T-helper 1 cell (primary cell): ENCODE measurements around the gene OTOP3.

Experiments
- DNase-seq, 5 donors: peaks; one replicate each; pipeline ENCODE4 v3.0.0-alpha.2; 2012 to 2020

The OTOP3 gene

GRCh38 chr17:74916851-74917199 lies 18.9 kb upstream of the OTOP3 start:
- DNase-seq = no peak

DNA sequence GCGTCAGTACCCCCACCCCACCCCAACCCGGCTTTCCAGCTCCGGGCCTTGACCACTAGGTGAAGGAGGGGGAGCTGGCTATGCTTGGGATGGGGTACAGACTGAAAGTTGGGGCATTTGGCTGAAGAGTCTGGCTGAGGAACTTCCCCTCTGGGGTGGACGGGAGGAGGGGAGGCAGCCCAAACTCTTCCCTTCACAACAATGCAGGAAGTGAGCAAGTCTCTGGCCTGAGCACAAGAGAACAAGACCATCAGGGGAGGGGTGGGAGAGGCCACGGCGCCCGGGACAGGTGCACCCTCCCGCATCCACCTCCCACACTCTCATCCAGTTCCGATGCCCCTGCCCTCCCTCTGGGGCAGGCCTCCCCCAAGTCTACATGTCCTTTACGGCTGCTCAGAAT lies 18.3 kb upstream of the OTOP3 start:
- no peak for DNase-seq

- DNase-seq = no peak
These were observed 16.8 kb upstream of the OTOP3 start for GRCh38 chr17:74918906-74919305.

GRCh38 chr17:74919440-74920305 lies 16.0 kb upstream of the OTOP3 start:
- no peak for DNase-seq

GRCh38 chr17:74920306-74920620 lies 15.4 kb upstream of the OTOP3 start:
- DNase-seq = no peak

GRCh38 chr17:74920642-74921025 lies 15.1 kb upstream of the OTOP3 start:
- no peak for DNase-seq

DNA sequence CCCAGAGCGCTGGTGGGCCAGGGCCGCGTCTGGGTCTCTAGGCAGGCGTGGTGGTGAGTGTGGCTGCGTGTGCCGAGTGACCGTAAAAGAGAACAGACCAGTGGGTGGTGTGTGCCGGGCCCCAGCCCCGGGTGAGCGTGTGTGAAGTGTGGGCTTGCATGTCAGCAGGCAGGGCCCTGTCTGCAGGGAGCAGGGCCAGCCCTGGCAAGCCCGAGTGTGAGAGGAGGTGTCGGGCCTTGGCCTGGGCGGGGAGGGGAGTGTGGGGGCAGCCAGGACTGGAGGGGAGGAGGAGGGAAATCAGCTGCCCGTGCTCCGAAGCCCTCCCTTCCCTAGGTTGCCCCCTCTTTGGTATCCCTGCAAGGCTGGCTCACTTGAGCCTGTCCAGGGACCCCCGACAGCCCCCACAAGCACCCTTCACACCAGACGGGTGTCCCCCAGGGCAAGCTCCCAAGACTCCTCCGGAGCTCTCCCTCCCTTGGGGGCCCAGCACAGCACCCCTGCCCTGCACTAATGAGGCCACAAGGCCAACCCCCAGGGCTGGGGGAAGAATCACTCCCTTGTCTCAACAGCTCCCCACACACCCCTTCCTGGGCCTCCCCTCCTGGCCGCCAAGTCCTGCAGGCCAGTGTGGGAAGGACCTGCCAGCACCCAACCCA lies 14.5 kb upstream of the OTOP3 start:
- DNase-seq = no peak

- DNase-seq = no peak
These were observed 13.9 kb upstream of the OTOP3 start for GRCh38 chr17:74921769-74922168.

DNA sequence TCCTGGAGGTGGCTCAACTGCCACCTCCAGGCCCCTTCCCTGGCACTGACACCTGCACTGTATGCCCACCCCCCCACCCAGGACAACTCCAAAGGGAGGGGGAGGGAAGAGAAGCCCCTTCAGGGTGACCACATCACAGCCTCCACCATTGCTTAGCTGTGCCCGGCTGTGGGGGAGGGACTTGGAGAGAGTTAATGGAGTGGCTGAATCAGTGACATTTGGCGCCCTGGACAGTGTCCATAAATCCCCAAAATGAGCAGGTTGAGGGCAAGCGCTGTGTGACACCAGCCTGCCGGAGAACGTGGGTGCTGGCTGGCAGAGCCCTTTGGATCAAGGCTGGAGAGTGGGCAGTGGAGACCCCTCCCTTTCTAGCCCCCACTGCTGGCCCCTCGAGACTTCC lies 13.5 kb upstream of the OTOP3 start:
- DNase-seq = no peak

- DNase-seq = no peak
These were observed 12.8 kb upstream of the OTOP3 start, which contains the start of gene USH1G for GRCh38 chr17:74922694-74923537. Gene USH1G, minus strand, starts transcription at chr17:74923255. Its CDS starts 182 bp downstream, at chr17:74923073.

DNA sequence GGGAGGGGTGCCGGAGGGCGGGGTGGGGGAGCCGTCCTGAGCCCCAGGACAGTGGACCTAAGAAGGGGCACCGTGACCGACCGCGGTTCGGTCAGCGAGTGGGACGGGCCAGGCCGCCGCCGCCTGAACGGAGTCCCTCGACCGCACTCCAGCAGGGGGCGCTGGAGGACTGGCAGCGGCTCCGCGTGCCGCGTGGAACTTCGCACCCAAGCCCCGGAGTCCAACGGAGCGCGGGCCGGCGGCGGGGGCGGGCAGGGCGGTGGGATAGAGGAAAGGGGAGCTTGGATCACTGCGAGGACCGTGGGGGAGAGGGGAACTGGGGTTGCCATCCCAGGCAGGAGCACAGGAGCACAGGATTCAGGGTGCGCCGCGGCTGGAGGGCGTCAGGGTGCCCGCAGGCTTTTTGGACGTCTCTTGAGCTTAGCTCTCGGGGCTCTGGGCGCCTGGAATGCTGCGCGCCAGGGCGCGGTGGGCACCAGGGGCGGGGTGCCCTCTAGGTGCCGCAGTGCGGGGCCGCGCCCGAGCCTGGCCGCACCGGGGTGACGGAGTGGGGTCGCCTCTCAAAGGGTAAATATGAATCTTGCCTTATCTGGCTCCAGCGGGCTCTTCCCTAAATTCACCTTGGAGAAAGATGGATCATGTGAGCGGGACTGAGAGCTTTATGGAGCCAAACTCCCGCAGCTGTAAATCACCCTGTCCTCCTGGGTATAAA lies 12.0 kb upstream of the OTOP3 start:
- DNase-seq = peak; percentile 41 to 65 (median 54)

- no peak for DNase-seq
These were observed 11.3 kb upstream of the OTOP3 start, which contains the start of gene OTOP2 for GRCh38 chr17:74924250-74924948. Gene OTOP2, plus strand, starts transcription at chr17:74924273. Its CDS starts 360 bp downstream, at chr17:74924633.

DNA sequence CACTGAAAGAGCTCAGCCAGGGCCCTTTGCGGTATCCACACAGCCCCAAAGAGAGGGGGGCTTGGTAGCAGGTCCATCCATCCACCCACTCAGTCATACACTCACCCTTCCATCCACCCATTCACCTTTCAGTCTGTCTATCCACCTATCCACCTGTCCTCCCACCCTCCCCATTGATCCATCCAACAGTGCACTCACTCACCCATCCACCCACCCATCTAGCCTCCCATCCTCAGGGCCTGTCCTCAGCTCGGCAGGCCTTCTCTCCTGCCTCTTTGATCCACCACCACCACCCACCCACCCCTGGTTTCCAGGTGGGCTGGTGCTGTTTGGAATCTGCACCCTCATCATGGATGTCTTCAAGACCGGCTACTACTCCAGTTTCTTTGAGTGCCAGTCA lies 10.5 kb upstream of the OTOP3 start:
- DNase-seq = no peak

DNA sequence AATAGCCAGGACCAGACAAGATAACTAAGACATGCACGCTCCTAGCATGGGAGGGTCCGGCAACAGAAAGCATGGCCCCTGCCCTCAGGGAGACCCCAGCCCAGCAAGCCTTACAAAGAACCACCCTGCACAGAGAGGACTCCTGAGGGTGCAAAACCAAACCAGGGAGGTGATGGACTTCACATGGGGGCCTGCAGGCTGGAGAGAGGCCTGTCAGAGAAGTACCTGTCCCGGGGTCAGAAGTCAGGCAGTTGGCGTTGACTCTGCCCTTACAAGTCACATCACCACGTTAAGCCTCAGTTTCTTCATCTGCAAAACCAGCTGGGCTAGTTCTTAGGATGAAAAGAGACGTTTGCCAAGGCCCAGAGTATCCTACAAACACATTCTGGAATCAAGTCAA lies 6.9 kb upstream of the OTOP3 start:
- no peak for DNase-seq

DNA sequence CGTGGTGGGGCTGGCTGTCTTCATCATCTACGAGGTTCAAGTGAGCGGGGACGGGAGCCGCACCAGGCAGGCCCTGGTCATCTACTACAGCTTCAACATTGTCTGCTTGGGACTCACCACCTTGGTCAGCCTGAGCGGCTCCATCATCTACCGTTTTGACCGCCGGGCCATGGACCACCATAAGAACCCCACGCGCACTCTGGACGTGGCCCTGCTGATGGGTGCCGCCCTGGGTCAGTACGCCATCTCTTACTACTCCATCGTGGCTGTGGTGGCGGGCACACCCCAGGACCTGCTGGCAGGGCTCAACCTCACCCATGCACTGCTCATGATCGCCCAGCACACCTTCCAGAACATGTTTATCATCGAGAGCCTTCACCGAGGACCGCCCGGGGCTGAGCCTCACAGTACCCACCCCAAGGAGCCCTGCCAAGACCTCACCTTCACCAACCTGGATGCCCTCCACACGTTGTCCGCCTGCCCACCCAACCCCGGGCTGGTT lies 5.1 kb upstream of the OTOP3 start:
- DNase-seq = no peak

- no peak for DNase-seq
These were observed 650 bp upstream of the OTOP3 start for GRCh38 chr17:74935048-74935447.

GRCh38 chr17:74936470-74936799 lies 737 bp downstream of the OTOP3 start:
- no peak for DNase-seq

- no peak for DNase-seq
These were observed 1.7 kb downstream of the OTOP3 start for GRCh38 chr17:74937064-74938051.

DNA sequence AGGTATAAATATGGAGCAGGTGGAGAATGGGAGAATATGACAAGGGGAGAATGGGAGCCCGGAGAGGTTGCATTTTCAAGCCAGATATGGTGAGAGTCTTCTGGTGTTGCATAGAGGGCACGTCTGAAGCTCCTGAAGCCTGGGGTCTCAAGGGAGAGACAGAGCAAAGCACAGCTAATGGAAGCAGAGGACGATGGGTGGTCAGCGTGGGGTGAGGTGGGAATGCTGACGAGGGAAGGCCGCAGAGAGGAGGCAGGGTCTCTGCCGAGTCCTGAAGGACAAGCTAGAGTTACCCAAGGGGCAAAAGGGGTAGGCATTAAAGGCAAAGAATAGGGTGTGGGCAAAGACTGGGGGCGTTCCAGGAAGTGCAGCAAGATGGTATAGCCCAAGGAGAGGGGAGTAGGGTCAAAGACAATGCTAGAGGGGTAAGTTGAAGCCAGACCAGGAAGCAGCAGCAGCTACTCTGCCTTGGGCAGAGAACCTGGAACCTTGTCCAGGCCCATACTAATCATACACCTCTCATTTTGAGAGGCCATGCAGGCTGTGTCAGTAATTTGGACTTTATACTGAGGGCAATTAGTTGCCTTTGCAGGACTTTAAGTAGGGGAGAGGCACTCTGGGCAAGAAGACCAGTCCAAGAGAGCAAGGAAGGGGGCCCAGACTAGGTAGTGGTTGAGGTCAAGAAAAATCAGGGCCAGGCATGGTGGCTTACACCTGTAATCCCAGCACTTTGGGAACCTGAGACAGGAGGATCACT lies 2.7 kb downstream of the OTOP3 start:
- DNase-seq = no peak

- no peak for DNase-seq
These were observed 3.8 kb downstream of the OTOP3 start for GRCh38 chr17:74939534-74939933.
